ENCODE data around the gene SMG6. TPM values are rescaled to one million over a fixed set of nuclear protein-coding genes. Genes with fewer than 3 reads are reported as not detected.

Gene SMG6
- total RNA-seq, 1 experiment from 2014 or later = 28.6 TPM

GRCh38 chr17:2331303-2331702, 27.7 kb upstream of the SMG6 start:
- H3K27ac ChIP-seq (ENCODE audit: insufficient read length, low read depth, low read length) = no peak overlapping the region
- Mint-ChIP-seq H3K36me3 (ENCODE audit: insufficient read depth in 1 of 3, low read depth in 3 of 3) (peaks cover 11 to 33% (median 17%) of the 10 kb centered on the region in 3 experiments), H3K4me1 (no peaks in the 10 kb centered on the region), H3K27me3 (ENCODE audit: low read depth) (no peaks in the 10 kb centered on the region), H3K9me3 (no peaks in the 10 kb centered on the region), H3K4me3 (no peak overlapping the region), H3K27ac (no peak overlapping the region; a peak in 1 of 7 replicates)
- H2AFZ ChIP-seq (ENCODE audit: low read length) = no peak overlapping the region
- H3K9ac ChIP-seq (ENCODE audit: extremely low read depth, insufficient read length, low read length) = no peak overlapping the region
- H4K20me1 ChIP-seq (ENCODE audit: control insufficient read depth, insufficient read depth, insufficient read length) = peaks cover 2% of the 10 kb centered on the region
- WGBS (ENCODE audit: extremely low coverage, insufficient read length, low lambda C conversion rate) = no CpG with 5 or more reads among the region's 3 CpGs
- no peak overlapping the region for H4K91ac ChIP-seq (ENCODE audit: insufficient read length, low read depth, low read length)
- H3K4me1 ChIP-seq (ENCODE audit: insufficient read depth, low read length) = peaks cover 3% of the 10 kb centered on the region; the same call in 1 of the 2 replicates
- H4K5ac ChIP-seq (ENCODE audit: insufficient read length, low read depth, low read length) = no peak overlapping the region
- no peak overlapping the region for H3K23ac ChIP-seq (ENCODE audit: insufficient read length, low read depth, low read length)
- no peak overlapping the region for H2BK120ac ChIP-seq (ENCODE audit: low read depth, low read length, poor library complexity, severe bottlenecking)
- no peak overlapping the region for H3T11ph ChIP-seq (ENCODE audit: low read length)
- H3K14ac ChIP-seq (ENCODE audit: insufficient read depth, low read length) = no peak overlapping the region
- peaks cover 4% of the 10 kb centered on the region for H3K79me1 ChIP-seq (ENCODE audit: insufficient read depth, low read depth, low read length, poor library complexity, severe bottlenecking)
- DNase-seq = no peak
- H2AK5ac ChIP-seq (ENCODE audit: insufficient read length, low read length) = no peak overlapping the region
- H3K4me2 ChIP-seq (ENCODE audit: insufficient read depth, insufficient read length, low read length) = no peak overlapping the region
- H3K56ac ChIP-seq (ENCODE audit: insufficient read length, low read depth, low read length) = no peak overlapping the region
- H2BK15ac ChIP-seq (ENCODE audit: low read depth, low read length) = no peak overlapping the region
- no peak overlapping the region for H3K4ac ChIP-seq (ENCODE audit: low read depth, low read length)
- peaks cover 6% of the 10 kb centered on the region; the same call in 1 of the 2 replicates for H3K79me2 ChIP-seq (ENCODE audit: insufficient read depth, low read length)
- no peaks in the 10 kb centered on the region for H3K9me3 ChIP-seq (ENCODE audit: control insufficient read depth, low read depth, low read length)
- peak; percentile 32; the same call in 2 of the 3 replicates for TF ChIP-seq CTCF (conservative IDR thresholded peaks at IDR 0.05)
- H3K23me2 ChIP-seq (ENCODE audit: insufficient read length, low read depth, low read length, poor library complexity, severe bottlenecking) = peaks cover 6% of the 10 kb centered on the region
- H3K27me3 ChIP-seq (ENCODE audit: insufficient read depth, low read length) = no peaks in the 10 kb centered on the region; the same call in 1 of the 2 replicates
- no peak overlapping the region for H2BK12ac ChIP-seq (ENCODE audit: insufficient read length, low read depth, low read length)
- no peak overlapping the region for H2BK5ac ChIP-seq (ENCODE audit: insufficient read length, low read length)
- no peak overlapping the region for H3K18ac ChIP-seq (ENCODE audit: insufficient read length, low read depth, low read length)
- H4K8ac ChIP-seq (replicated peaks; ENCODE audit: insufficient read length, low read depth, low read length) = no peak overlapping the region
- H2BK20ac ChIP-seq (ENCODE audit: low read depth, low read length, poor library complexity, severe bottlenecking) = no peak overlapping the region
